Activated naive CD4-positive, alpha-beta T cell treated with anti-CD3 and anti-CD28 coated beads, Interleukin-2, amount 50 U/mL, for 16 hours (primary cell): ENCODE results near the gene CYP27C1.

Source experiments
- DNase-seq: peaks from one replicate; pipeline ENCODE4 v3.0.0-alpha.2; 2020

CYP27C1 gene

GRCh38 chr2:127191331-127192219 is 28.5 kb downstream of the CYP27C1 start:
- no peak for DNase-seq

- DNase-seq = no peak
Observed at GRCh38 chr2:127188797-127189196, 31.3 kb downstream of the CYP27C1 start.

GRCh38 chr2:127187831-127188230 is 32.3 kb downstream of the CYP27C1 start:
- DNase-seq = no peak

- no peak for DNase-seq
Observed at GRCh38 chr2:127187081-127187775, 32.9 kb downstream of the CYP27C1 start.

- DNase-seq = no peak
Observed at GRCh38 chr2:127185705-127186104, 34.4 kb downstream of the CYP27C1 start.

GRCh38 chr2:127185093-127185492 is 35.0 kb downstream of the CYP27C1 start:
- DNase-seq = no peak

GRCh38 chr2:127183771-127184170 is 36.3 kb downstream of the CYP27C1 start:
- DNase-seq = no peak

GRCh38 chr2:127182626-127183458 is 37.3 kb downstream of the CYP27C1 start:
- no peak for DNase-seq

GRCh38 chr2:127181851-127182250 is 38.2 kb downstream of the CYP27C1 start:
- no peak for DNase-seq

- no peak for DNase-seq
Observed at GRCh38 chr2:127179766-127180165, 40.3 kb downstream of the CYP27C1 start.

GRCh38 chr2:127177617-127178263 is 42.4 kb downstream of the CYP27C1 start:
- DNase-seq = no peak

- DNase-seq = no peak
Observed at GRCh38 chr2:127176371-127177311, 43.5 kb downstream of the CYP27C1 start.

GRCh38 chr2:127175751-127176354 is 44.2 kb downstream of the CYP27C1 start:
- DNase-seq = no peak

- no peak for DNase-seq
Observed at GRCh38 chr2:127175041-127175721, 44.9 kb downstream of the CYP27C1 start.

- DNase-seq = no peak
Observed at GRCh38 chr2:127174640-127175039, 45.5 kb downstream of the CYP27C1 start.

- no peak for DNase-seq
Observed at GRCh38 chr2:127174136-127174535, 46.0 kb downstream of the CYP27C1 start.

- no peak for DNase-seq
Observed at GRCh38 chr2:127173057-127173456, 47.0 kb downstream of the CYP27C1 start.

GRCh38 chr2:127172306-127172705 is 47.8 kb downstream of the CYP27C1 start:
- no peak for DNase-seq

- DNase-seq = no peak
Observed at GRCh38 chr2:127170452-127171197, 49.5 kb downstream of the CYP27C1 start.

GRCh38 chr2:127170021-127170420 is 50.1 kb downstream of the CYP27C1 start:
- no peak for DNase-seq
